Kidney capillary endothelial cell (primary cell): ENCODE measurements around the gene MARCHF3.
"Not testable (repeated sequence)": the region's sequence is repeated elsewhere in the genome, so short reads cannot be mapped to it uniquely, and the experiment has no call there.

ENCODE experiments used
- DNase-seq: peaks from one replicate; pipeline ENCODE4 v3.0.0-alpha.2; 2018; ENCODE audit warnings: low spot score

Gene MARCHF3

DNA sequence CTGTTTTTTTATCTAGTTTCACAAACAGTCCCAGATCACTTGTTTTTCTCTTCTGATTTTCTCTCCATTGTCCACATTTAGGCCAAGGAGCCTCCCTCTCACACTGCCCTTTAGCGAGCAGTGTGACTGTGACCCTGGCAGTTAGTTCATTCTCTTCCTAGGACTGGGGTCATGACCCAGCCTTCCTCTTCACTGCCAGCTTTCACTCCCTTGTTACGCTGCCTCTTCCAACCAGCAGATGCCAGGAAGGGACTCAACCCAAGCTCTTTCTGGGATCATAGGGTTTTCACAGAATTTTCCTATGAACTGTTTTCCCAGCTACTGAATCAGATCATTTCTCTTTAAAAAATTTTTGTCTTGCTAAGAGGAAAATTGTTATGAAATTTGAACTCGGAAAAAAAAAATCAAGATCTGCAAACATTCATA lies 182.5 kb downstream of the MARCHF3 start:
- no peak for DNase-seq

DNA sequence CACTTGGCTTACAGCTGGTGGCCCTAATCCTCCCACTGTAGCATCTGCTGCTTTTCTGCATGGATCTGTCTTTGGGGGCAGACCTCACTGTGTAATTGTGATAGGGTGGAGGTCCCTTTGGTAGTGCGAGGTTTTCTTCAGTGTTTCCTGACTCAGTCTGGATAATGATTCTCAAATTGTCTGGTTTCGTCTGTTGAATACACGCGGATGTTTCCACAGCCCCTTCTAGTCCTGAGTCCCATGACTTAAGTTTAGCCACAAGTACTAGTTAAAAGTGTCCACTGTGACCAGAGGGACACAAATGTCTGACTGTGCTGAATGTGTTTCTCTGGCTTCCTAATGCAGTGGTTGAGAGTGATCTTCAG lies 182.9 kb downstream of the MARCHF3 start:
- DNase-seq = no peak

DNA sequence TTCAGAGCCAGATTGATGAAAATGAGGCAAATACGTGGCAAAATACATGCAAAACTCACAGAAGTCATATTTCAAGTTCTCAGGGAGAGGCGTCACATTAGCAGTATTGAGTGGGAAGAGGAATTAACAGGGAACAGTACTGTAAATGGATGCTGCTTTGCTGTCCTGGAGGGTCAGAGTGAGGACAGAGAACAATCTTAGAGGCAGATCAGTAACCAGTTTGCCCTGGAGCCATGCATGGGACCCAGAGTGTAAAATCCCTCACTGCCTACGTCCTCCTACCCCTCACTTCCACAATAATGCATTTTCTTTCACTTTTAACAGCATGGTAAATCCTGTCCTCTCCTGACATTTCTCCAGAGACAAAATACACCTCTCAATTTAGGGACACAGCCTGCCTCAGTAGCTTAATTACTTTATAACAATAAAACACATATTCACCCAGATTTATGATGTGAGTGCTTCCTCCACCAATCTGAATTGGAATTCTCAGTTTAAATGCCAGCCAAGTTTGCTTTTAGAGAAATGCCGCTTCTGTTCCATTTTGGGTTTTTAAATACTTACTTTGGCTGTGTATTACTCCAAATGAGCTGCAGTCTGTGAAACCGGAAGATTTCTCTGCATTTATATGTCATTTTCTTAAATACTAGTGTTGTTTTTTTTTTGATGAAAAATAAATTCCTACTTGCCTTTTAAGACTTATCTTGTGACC lies 183.5 kb downstream of the MARCHF3 start:
- no peak for DNase-seq

DNA sequence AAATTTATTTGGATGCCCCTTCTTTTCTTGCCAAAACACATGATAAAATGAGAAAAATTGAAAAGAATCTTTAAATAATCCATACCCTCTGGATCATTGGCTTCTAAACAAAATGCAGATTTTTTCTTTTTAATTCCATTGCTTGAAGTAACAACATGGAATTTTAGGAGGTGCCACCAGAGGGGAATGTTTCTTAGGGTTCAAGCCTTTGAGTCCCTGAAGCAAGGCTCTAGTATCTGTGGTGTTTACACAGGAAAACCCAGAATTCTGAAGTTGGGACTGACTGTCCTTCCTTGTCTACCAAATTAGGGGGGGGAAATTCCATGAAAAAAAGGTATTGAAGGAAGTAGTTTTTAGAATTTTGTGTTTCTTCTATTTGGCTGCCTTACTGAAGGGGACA lies 184.0 kb downstream of the MARCHF3 start:
- no peak for DNase-seq

DNA sequence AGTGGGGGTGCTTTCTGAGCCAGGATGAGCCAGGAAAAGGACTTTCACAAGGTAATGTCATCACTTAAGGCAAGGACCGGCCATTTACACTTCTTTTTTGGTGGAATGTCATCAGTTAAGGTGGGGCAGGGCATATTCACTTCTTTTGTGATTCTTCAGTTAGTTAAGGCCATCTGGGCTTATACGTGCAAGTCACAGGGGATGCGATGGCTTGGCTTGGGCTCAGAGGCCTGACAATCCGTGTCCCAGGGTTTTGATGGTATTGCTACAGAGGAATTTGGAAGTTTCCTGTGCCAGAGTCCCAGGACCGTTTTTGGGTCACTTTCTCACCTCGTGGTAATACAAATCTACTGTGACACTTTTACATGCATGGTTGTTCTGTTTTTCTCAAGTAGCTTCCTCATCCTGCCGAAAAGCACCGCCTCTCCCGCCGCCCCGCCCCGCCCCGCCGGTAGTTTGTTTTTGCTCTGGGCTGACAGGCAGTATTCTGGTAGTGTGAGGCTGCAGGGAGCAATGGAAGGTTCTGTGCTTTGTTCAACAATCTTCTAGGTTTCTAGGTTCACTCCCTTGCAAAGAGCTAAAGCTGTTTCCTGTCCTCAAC lies 184.8 kb downstream of the MARCHF3 start:
- DNase-seq = not testable (repeated sequence)

DNA sequence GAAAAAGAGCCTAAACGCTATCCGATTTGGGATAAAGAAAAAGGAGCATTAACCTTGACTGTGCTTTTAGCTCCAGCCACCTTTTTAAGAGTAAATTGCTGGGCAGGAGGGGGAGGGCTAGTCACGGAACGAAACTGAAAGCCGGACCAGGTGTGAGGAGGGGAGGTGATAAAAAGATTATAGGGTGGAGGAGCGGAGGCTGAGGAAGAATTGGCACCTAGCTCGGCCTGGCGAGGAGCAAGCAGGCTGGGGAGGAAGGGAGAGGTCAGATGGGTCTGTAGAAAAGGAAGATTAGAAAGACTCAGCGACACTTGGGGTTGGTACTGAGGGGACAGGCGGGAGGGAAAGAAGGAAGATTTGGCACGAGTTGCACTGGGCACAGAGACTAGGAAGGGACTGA lies 187.0 kb downstream of the MARCHF3 start:
- DNase-seq = not testable (repeated sequence)

DNA sequence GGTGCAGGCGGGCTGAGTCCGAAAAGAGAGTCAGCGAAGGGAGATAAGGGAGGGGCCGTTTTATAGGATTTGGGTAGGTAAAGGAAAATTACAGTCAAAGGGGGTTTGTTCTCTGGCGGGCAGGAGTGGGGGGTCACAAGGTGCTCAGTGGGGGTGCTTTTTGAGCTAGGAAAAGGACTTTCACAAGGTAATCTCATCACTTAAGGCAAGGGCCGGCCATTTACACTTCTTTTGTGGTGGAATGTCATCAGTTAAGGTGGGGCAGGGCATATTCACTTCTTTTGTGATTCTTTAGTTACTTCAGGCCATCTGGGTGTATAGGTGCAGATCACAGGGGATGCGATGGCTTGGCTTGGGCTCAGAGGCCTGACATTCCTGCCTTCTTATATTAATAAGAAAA lies 191.0 kb downstream of the MARCHF3 start:
- DNase-seq = not testable (repeated sequence)

DNA sequence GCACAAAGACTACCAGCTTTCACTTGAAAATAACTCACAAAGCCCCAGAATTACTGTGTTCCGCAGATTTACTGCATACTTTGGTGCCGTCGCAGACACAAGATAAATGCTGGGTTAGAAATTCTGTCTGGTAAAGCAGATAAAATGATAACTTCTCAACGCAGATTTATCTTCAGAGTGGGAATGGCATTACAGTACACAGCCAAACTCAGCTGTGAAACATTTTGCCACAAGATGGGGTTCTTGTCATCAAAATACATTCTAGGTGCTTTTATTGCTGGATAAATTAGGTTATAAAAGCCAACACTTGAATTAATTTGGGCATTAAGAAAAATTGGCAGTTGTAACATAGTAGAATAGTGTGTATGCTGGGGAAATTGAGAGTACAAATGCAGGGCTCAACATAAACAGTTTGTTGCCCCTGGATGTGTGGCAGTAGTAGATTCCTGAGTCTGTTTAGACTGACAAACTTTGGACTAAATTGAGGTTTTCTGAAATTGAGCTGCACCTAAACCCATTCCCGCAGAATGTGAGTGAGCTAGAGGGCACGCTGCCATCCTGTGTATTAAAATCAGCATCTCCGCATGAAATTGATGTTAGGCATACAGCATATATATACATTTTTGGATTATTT lies 192.3 kb downstream of the MARCHF3 start:
- DNase-seq = no peak

DNA sequence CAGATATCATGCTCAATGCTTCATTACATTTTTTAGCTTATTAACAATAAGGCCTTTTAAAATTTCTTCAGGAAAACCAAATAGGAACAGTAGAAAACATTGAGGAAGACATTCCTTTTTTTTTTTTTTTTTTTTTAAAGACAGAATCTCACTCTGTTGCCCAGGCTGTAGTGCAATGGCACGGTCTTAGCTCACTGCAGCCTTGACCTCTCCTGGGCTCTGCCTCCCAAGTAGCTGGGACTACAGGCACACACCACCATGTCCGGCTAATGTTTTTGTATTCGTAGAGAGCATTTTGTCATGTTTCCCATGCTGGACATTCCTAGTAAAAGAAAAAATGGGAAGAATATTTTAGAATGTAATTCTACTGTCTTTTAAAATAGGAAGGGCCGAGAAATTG lies 193.1 kb downstream of the MARCHF3 start:
- DNase-seq = no peak

DNA sequence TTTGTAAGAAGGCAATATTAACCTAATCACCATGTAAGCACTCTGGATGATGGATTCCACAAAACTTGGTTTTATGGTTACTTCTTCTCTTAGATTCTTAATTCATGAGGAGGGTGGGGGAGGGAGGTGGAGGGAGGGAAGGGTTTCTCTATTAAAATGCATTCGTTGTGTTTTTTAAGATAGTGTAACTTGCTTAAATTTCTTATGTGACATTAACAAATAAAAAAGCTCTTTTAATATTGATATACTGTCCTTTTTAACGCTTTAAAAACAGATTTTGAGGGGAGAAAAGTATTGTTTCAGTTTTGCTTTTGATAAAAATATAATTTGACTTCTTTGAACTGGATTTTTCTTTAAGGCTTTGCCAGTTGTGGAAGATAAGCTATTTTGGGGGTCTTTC lies 193.6 kb downstream of the MARCHF3 start:
- no peak for DNase-seq

DNA sequence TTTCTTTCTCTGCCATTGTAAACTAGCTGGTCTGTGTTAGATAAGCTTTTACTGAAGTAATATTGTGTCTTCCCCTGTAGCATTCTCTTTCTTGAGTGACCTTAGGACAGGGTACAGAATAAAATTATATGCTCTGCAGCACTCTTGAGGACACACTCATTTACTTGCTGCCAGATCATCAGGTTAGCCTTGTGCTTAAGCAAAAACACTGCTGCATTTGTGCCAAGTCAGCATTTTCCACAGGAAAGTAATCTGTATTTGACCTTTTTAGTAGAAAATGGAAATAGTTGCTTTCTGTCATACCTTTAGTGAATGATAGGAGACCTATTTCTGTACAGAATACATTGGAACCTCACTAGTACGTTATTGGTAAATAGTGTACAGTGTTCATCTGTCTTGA lies 199.2 kb downstream of the MARCHF3 start:
- no peak for DNase-seq

DNA sequence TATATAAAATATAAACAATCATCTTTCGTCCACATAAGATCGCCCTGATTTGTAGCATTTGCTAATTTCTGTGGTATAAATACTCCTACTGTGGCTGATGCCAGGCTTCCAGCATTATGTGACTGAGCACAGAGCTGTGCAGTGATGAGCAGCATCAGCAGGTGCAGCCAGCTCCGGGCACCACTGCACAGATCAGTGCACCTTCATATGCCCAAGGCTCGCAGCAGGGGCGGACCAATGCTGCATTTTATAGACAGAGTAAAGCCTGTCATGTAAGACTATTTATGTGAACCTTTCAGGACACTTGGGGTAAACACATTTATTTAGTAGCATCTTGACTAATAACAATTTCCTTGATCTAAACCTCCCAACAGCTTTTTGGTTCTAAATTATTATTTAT lies 200.3 kb downstream of the MARCHF3 start:
- no peak for DNase-seq

DNA sequence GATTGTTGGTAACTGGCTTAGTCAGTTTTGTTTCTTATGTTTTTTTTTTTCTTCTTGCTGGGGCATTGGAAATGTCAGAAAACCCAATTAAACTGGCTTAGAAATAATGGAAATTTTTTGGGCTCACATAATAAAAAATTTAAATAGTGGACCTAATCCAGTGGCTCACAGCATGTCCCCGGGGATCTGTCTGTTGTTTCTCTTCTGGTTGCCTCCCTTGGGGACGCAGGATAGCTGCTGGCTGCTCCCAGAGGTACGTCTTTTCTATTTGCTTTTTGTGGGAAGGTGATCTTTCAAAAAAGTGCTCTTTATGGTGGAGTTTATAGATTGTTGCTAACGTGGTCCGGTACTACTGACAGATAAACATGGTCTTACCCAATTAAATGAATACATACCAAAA lies 201.3 kb downstream of the MARCHF3 start:
- no peak for DNase-seq

DNA sequence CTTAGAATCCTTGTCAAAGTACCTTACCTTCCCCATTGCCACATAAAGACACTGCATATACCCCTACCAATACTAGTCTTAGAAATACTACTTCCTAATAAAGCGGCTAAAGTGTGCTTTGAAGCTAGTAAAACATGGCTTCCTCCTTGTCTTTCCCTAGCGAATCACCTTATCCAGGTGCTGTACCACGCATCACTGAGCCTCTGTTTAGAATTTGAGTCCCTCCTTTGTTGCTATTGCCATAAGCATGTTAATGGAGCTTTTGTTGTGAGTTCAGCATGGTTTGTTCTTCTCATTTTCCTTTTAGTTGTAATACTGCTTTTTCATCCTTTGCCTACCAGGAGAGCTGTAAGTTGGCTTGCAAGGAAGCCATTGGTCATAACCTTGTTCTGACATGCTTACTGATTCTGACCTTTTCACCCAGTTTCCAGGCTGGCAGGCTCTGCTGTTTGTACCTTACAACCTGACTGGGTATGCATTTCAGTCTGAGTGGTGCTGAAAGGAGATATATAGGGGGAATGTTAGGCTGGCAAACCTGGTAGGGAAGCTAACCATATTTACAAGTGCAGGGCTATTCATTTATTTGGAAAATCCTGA lies 203.6 kb downstream of the MARCHF3 start:
- DNase-seq = no peak

DNA sequence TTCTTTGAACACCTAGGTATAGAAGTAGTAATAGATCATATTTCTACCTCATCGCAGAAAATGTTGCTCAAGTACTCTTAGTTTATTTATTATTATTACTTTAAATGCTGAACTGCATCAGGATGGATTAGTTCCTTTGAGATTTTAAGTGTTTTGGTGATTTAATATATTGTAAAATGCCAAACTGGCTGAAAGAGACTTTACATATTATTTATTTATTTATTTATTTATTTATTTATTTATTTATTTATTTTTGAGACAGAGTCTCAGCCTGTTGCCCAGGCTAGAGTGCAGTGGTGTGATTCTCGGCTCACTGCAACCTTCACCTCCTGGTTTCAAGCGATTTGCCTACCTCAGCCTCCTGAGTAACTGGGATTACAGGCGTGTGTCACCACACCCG lies 211.1 kb downstream of the MARCHF3 start:
- DNase-seq = no peak

DNA sequence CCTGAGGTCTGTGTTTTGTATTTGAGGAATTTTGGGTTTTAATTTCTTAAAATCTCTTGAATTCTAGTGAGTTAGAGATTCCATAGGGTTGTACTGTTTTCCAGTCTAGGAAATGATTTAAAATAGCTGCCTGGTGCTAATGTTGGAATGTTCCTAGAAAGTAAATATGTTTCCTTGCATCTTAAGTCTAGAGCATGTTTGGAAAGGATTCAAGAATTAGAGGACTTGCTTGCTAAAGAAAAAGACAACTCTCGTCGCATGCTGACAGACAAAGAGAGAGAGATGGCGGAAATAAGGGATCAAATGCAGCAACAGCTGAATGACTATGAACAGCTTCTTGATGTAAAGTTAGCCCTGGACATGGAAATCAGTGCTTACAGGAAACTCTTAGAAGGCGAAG lies 211.6 kb downstream of the MARCHF3 start:
- no peak for DNase-seq
